Fibroblast of lung (primary cell): ENCODE data around the gene AFAP1L1. TPM values are rescaled to one million over a fixed set of nuclear protein-coding genes. Genes with fewer than 3 reads are reported as not detected.

Experiments used
- DNase-seq, 2 donors: peaks; one replicate each; pipeline versions ENCODE4 v3.0.0 to v3.0.0-alpha.2; 2010; ENCODE audit warnings: low read depth in 2 of 2
- H2AFZ ChIP-seq: 2 replicates; pipeline ENCODE4 v1.5.1; 2012; ENCODE audit warnings: low read length, control low read depth, inconsistent platforms
- H3K27ac ChIP-seq: 2 replicates; pipeline ENCODE4 v1.5.1; 2011; ENCODE audit warnings: low read length, control low read depth; ENCODE audit not compliant: insufficient read depth
- H3K27me3 ChIP-seq: 2 replicates; pipeline ENCODE4 v1.5.1; 2011; ENCODE audit warnings: mild to moderate bottlenecking, low read length; ENCODE audit not compliant: control insufficient read depth, insufficient read depth
- H3K36me3 ChIP-seq: 2 replicates; pipeline ENCODE4 v1.5.1; 2011; ENCODE audit warnings: low read length; ENCODE audit not compliant: control insufficient read depth, insufficient read depth
- H3K4me1 ChIP-seq: 2 replicates; pipeline ENCODE4 v1.5.1; 2011; ENCODE audit warnings: low read length; ENCODE audit not compliant: control insufficient read depth, insufficient read depth; ENCODE audit errors: extremely low read depth
- H3K4me2 ChIP-seq: 2 replicates; pipeline ENCODE4 v1.5.1; 2011; ENCODE audit warnings: low read length, control low read depth; ENCODE audit not compliant: insufficient read depth; ENCODE audit errors: extremely low read depth
- H3K4me3 ChIP-seq, 4 experiments: fragments of 200-600 bp in 1 of 4; sonication (generic) in 1 of 4; replicated peaks in 1 of 4; 2 replicates each; pipeline ENCODE4 v1.5.1; 2011 to 2016; ENCODE audit warnings: low read length in 4 of 4, low read depth in 3 of 4, mild to moderate bottlenecking in 3 of 4, control low read depth in 2 of 4, inconsistent platforms in 1 of 4, mixed read lengths in 1 of 4; ENCODE audit not compliant: insufficient read depth in 1 of 4; ENCODE audit errors: control extremely low read depth in 1 of 4
- H3K79me2 ChIP-seq: 2 replicates; pipeline ENCODE4 v1.5.1; 2012; ENCODE audit warnings: mild to moderate bottlenecking, low read length, inconsistent platforms; ENCODE audit not compliant: control insufficient read depth, insufficient read depth
- H3K9ac ChIP-seq: 2 replicates; pipeline ENCODE4 v1.5.1; 2011; ENCODE audit warnings: mild to moderate bottlenecking, low read length, control low read depth; ENCODE audit not compliant: insufficient read depth
- H3K9me3 ChIP-seq: 2 replicates; pipeline ENCODE4 v1.5.1; 2012; ENCODE audit warnings: low read depth, low read length; ENCODE audit not compliant: control insufficient read depth, insufficient read depth
- H4K20me1 ChIP-seq: 2 replicates; pipeline ENCODE4 v1.5.1; 2011; ENCODE audit warnings: low read length; ENCODE audit not compliant: control insufficient read depth, insufficient read depth; ENCODE audit errors: extremely low read depth
- CTCF ChIP-seq, 2 donors: IDR thresholded peaks in 1 of 2; conservative IDR thresholded peaks in 1 of 2; 1 replicate in 1 of 2; 2 replicates in 1 of 2; pipeline ENCODE4 v1.5.1; 2011 to 2012; ENCODE audit warnings: low read length in 2 of 2, control low read depth in 1 of 2, inconsistent platforms in 1 of 2, low read depth in 1 of 2, mild to moderate bottlenecking in 1 of 2
- EZH2 ChIP-seq: IDR thresholded peaks from 2 replicates; pipeline ENCODE4 v1.5.1; 2012; ENCODE audit warnings: low read length, control low read depth, mild to moderate bottlenecking; ENCODE audit errors: missing control alignments
- polyA plus RNA-seq, 2 donors: library from polyadenylated mRNA; depleted of rRNA in 1 of 2; stranded (reverse) in 1 of 2; unstranded in 1 of 2; fragments of >200 nt; gene quantifications; 2 replicates each; pipeline ENCODE4 v1.2.1, GENCODE V29; 2011 to 2012; ENCODE audit warnings: missing spikeins in 1 of 2
- total RNA-seq: library from RNA; depleted of rRNA; stranded (reverse); fragments of >200 nt; gene quantifications from 2 replicates; pipeline ENCODE4 v1.2.1, GENCODE V29; 2014

Gene AFAP1L1
- total and polyA plus RNA-seq, 2 donors (not counting 1 experiment from before 2014, with no cell fraction given) = 3.0 to 7.1 TPM

- H3K9ac ChIP-seq = no peak overlapping the region
- no peak for TF ChIP-seq CTCF (conservative IDR thresholded peaks at IDR 0.05 in 1 of 2, IDR thresholded peaks at IDR 0.05 in 1 of 2; ENCODE audit: low read depth in 1 of 2, low read length in 2 of 2)
- no peak for TF ChIP-seq EZH2
- no peaks in the 10 kb centered on the region for H3K36me3 ChIP-seq
- H3K4me1 ChIP-seq = no peaks in the 10 kb centered on the region
- H3K4me3 ChIP-seq = no peak overlapping the region
- no peaks in the 10 kb centered on the region for H3K9me3 ChIP-seq
- H2AFZ ChIP-seq = no peak overlapping the region
- H4K20me1 ChIP-seq = no peaks in the 10 kb centered on the region
- H3K27ac ChIP-seq = no peak overlapping the region
- no peaks in the 10 kb centered on the region for H3K79me2 ChIP-seq
- H3K27me3 ChIP-seq = no peaks in the 10 kb centered on the region
- no peak for DNase-seq
- H3K4me2 ChIP-seq = no peak overlapping the region
These were observed 28.8 kb downstream of the AFAP1L1 start for GRCh38 chr5:149300441-149300840.

- Histone ChIP-seq H3K36me3 (no peaks in the 10 kb centered on the region), H3K27ac (no peak overlapping the region), H3K9ac (no peak overlapping the region), H3K79me2 (no peaks in the 10 kb centered on the region), H3K4me2 (no peak overlapping the region), H2AFZ (no peak overlapping the region), H3K4me1 (no peaks in the 10 kb centered on the region), H3K9me3 (no peaks in the 10 kb centered on the region), H3K4me3 (no peak overlapping the region), H3K27me3 (no peaks in the 10 kb centered on the region), H4K20me1 (no peaks in the 10 kb centered on the region)
- DNase-seq = no peak
- TF ChIP-seq CTCF (conservative IDR thresholded peaks at IDR 0.05 in 1 of 2, IDR thresholded peaks at IDR 0.05 in 1 of 2; ENCODE audit: low read depth in 1 of 2, low read length in 2 of 2) (no peak), EZH2 (no peak)
These were observed 29.5 kb downstream of the AFAP1L1 start for GRCh38 chr5:149301049-149301743.

- Histone ChIP-seq H2AFZ (no peak overlapping the region), H3K27me3 (no peaks in the 10 kb centered on the region), H3K9me3 (no peaks in the 10 kb centered on the region), H3K27ac (no peak overlapping the region), H4K20me1 (no peaks in the 10 kb centered on the region), H3K4me1 (no peaks in the 10 kb centered on the region), H3K4me2 (no peak overlapping the region), H3K4me3 (no peak overlapping the region), H3K36me3 (no peaks in the 10 kb centered on the region), H3K9ac (no peak overlapping the region), H3K79me2 (no peaks in the 10 kb centered on the region)
- peak in 1 of 2 donors; percentile 78 for DNase-seq
- no peak for TF ChIP-seq EZH2
- no peak for TF ChIP-seq CTCF (conservative IDR thresholded peaks at IDR 0.05 in 1 of 2, IDR thresholded peaks at IDR 0.05 in 1 of 2; ENCODE audit: low read depth in 1 of 2, low read length in 2 of 2)
These were observed 30.2 kb downstream of the AFAP1L1 start for GRCh38 chr5:149301744-149302380.
